ENCODE measurements around the gene IP6K2. TPM values are rescaled to one million over a fixed set of nuclear protein-coding genes. Genes with fewer than 3 reads are reported as not detected.
A peak's percentile ranks its signal among the peaks of the same experiment; 100 is the strongest.
"Not testable (repeated sequence)": the region's sequence is repeated elsewhere in the genome, so short reads cannot be mapped to it uniquely, and the experiment has no call there.

Gene IP6K2
- total RNA-seq, 1 donor from 2014 or later, result 58.2 TPM

DNA sequence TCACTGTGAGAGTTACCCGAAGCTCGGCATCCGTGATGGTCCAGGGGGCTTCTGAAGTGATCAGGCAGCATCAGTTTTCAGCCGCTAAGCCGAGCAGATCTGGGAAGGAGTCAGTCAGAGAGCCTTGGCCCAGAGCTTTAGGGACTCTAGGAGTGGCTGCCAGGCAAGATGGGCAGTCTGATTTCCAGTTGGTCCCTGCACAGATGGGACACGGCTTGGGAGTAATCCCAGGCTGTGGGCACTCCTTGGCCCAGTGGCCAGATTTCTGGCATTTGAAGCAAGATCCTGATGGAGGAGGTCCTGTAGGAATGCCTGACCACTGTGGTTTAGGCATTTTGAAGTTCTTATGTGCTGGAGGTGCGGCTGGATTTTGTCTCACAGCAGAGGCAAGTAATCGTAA lies 10.5 kb upstream of the IP6K2 start:
- no peak for DNase-seq

- not testable (repeated sequence) for DNase-seq
These were observed 8.3 kb upstream of the IP6K2 start for GRCh38 chr3:48725185-48725855.

GRCh38 chr3:48723725-48724124 lies 6.7 kb upstream of the IP6K2 start:
- no peak for DNase-seq

DNA sequence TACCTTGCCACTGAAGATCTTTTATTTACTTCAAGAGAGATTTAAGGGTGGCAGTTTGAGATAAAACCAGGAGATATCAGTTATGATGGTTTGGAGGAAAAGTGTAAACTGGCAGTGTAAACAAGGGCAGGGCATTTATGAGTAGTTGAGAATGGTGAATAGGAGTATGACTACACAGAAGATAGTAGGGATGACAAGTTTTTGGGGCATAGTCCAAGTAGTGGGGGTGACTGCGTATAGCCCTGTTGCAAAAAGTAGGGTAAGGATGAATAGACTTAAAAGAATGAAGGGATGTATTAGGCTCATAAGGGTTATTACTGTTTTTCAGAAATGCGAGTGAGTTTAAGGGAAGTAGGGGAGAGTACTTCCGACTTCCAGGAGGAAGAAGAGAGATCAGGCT lies 6.3 kb upstream of the IP6K2 start:
- DNase-seq, result not testable (repeated sequence)

DNA sequence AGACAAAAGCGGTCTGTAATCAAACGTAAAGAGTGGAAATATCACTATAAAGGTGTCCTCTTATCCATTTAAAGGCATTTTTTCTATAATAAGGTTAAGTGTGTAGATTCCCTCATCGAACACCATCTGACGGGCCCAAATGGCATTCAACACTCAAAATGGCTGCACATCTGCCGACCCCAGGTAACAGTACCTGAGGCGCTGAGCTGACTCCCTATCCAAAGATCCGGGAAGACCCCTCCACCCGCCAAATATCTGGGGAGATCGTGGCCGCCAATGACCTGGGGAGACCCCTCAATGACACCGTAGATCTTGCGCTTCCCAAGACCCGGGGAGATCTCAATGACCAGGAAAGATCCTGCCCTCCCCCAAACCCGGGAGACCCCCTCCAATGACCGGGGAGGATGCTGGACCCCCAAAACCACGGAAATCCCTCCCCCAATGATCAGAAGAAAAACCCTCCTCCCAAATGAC lies 476 bp downstream of the IP6K2 start:
- DNase-seq, result peak; percentile 48

GRCh38 chr3:48715174-48715800 lies 1.7 kb downstream of the IP6K2 start:
- peak; percentile 51 for DNase-seq

- no peak for DNase-seq
These were observed 5.3 kb downstream of the IP6K2 start for GRCh38 chr3:48711727-48712126.

DNA sequence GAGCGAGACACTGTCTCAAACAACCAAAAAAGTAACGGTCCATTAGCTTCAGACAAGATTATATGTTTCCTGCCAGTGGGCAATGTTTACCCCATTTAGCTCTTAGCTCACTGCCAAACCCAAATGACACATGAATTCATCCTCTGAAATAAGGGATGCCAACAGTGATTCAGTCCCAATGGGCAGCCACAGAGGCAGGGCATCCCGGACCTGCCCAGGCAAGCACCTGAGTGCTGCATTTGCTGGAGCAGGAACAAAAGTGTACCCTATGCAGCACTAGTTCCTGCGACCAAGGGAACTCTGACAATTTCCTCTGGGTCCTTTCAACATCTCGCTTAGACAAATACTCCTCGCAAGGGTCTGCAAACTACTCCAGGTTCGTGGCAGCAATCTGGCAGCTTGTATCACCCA lies 8.0 kb downstream of the IP6K2 start:
- no peak for DNase-seq

DNA sequence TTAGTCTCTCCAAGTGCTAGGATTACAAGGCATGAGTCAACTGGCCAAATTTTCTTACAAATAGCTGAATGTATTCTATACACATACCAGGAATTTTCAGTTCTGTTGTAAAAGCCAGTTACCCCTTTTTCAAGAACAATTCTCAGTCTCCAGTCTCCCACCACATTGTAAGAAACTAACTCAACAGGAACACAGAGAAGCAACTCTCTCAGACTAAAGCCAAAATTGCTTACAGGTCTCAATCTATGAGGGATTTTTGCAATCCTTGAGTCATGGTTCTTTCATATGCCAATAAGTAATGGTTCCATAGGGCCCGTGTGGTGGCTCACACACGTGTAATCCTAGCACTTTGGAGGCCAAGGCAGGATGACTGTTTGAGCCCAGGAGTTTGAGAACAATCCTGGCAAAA lies 8.5 kb downstream of the IP6K2 start:
- DNase-seq, result no peak

GRCh38 chr3:48707157-48707556 lies 9.9 kb downstream of the IP6K2 start:
- no peak for DNase-seq

DNA sequence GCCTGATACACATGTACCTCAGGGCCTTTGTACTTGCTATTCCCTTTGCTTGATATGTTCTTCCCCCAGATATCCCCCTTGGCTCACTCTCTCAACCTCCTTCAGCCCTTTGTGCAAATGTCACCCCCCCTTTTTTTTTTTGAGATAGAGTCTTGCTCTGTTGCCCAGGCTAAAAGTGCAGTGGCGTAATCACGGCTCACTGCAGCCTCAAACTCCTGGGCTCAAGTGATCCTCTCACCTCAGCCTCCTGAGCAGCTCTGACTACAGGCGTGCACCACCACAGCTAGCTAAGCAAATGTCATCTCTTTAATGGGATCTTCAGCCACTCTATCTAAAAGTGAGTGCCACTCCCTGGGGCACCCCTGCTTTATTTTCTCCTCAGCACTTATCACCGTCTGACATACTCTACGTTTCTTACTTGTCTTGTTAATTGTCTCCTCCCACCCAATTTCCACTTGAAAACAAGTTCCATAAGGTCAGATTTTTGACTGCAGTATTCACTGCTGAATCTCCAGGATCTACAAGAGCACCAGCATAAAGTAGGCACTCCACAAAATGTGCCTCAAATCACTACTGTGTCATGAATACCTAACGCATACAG lies 14.6 kb downstream of the IP6K2 start:
- no peak for DNase-seq

- DNase-seq, result no peak
These were observed 16.2 kb downstream of the IP6K2 start for GRCh38 chr3:48700731-48701405.

- no peak for DNase-seq
These were observed 18.1 kb downstream of the IP6K2 start for GRCh38 chr3:48698891-48699290.

DNA sequence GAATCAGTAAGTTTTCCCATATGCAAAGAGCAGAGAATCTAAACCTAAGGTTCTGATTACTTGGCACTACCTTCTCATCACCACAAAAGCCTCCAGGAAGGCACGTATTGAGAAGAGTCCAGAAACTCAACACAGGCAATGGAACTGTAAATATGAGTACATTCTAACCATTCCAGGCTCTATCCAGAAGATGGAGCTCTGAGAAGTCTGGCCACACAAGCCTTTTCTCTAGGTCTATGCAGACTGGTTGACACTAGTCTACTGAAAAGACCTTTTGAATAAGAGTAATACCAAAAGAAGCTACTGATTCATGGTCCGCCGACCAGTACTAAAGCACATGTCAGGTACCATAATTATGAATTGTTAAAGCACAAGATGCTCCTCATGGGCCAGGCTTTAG lies 19.1 kb downstream of the IP6K2 start:
- no peak for DNase-seq

GRCh38 chr3:48696601-48697000 lies 20.4 kb downstream of the IP6K2 start:
- DNase-seq, result no peak

- DNase-seq, result no peak
These were observed 20.9 kb downstream of the IP6K2 start for GRCh38 chr3:48696156-48696555.

- peak; percentile 48 for DNase-seq
These were observed 21.6 kb downstream of the IP6K2 start for GRCh38 chr3:48695393-48695753.

DNA sequence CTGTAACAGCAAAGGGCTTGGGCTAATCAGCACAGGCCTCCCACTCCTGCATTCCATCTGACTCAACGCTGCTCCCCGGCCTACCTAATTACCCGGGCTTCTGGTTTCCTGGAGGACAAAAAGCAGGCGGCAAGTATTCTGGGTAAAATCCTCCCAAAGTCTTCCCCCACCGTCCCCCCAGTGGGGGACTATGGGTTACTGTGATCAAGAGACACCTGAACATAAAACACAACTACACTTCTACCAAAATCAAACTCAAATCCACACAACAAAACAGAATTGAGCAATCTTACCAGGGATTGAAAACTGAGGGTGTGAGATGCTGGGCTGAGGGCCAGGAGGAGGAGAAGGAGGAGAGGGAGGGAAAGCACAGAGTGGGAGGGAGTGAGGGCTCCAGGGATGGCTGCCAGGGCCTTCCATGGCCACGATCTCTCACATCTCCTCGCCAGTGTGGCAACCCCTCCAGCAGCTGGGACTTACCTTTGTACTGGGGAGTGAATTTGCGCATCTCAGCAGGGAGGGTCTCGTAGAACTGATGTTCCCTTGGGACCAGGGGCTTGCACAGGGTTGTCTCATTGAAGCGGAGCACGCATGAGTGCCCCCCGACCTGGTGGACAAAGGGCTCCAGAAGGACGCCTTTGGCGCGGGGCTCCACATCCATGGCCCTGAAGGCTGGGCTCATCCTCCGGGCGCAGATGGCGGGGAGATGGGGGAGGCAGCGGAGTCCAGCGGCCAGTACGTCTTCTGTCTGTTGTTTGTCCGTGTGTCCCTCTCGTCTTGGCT lies 22.2 kb downstream of the IP6K2 start:
- DNase-seq, result peak; percentile 74

DNA sequence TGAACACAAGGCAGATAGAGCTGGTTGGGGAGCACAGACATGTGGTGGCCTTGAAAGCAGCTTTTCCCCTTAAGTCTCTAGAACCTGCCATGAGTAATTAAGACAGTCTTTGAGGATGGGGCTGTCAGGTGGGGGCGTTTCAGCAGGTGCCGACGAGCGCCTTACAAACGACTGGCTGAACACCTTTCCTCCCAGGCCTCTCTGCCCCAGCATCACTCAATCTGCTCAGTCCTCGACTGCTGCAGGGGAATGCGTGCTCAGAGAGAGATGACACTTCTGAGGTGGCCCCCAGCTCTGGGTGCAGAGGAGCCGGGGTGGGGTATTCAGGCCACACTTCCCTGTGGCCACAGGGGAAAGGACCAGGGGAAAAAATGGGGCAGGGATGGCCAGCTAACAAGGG lies 23.2 kb downstream of the IP6K2 start:
- DNase-seq, result no peak

GRCh38 chr3:48692551-48692950 lies 24.5 kb downstream of the IP6K2 start:
- no peak for DNase-seq

- no peak for DNase-seq
These were observed 26.1 kb downstream of the IP6K2 start for GRCh38 chr3:48690846-48691458.

DNA sequence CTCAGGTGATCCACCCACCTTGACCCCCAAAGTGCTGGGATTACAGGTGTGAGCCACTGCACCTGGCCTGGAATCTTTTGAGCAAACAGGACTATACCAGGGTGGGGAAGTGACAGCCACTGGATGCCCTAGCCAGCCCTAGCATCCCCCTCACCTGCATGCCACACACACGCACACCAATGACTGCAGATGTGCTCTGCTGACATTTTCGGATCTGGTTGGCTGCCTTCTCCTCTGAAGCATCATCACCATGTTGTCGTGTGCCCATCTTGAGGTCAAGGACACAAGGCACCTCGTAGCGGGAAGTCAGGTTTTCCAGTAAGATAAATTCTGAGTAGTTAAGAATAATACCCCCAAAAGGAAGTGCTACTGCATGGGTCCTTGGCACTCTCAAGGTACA lies 27.6 kb downstream of the IP6K2 start:
- no peak for DNase-seq

All from dermis blood vessel endothelial cell (primary cell).